ENCODE results near the gene SOBP.

Gene SOBP

GRCh38 chr6:107578642-107579341, 88.9 kb downstream of the SOBP start:
- Histone ChIP-seq H3K9ac (ENCODE audit: low read depth, low read length) (no peak overlapping the region), H3K27ac (ENCODE audit: low read length) (no peak overlapping the region), H3K36me3 (ENCODE audit: insufficient read depth, low read length) (peaks cover 7% of the 10 kb centered on the region; the same call in 1 of the 2 replicates), H3K79me2 (ENCODE audit: insufficient read depth, low read length) (no peaks in the 10 kb centered on the region), H3K9me3 (ENCODE audit: insufficient read depth, low read length, severe bottlenecking) (no peaks in the 10 kb centered on the region), H4K20me1 (ENCODE audit: insufficient read depth, low read length) (no peaks in the 10 kb centered on the region), H3K4me3 (ENCODE audit: low read depth in 1 of 2, low read length in 2 of 2) (no peak overlapping the region), H3K27me3 (ENCODE audit: insufficient read depth, low read length, poor library complexity) (no peaks in the 10 kb centered on the region), H2AFZ (ENCODE audit: low read depth, low read length) (no peak overlapping the region), H3K4me1 (ENCODE audit: insufficient read depth, low read length) (no peaks in the 10 kb centered on the region), H3K4me2 (ENCODE audit: insufficient read depth, low read length) (no peak overlapping the region)
- no peak for DNase-seq
- ATAC-seq (ENCODE audit: insufficient read depth, low read depth) = no peak
- TF ChIP-seq EZH2 (IDR thresholded peaks at IDR 0.05; ENCODE audit: borderline replicate concordance, low read depth, low read length, severe bottlenecking) (no peak), CTCF (IDR thresholded peaks at IDR 0.05; ENCODE audit: borderline replicate concordance, extremely low read depth, low read length, poor library complexity, severe bottlenecking) (no peak)

GRCh38 chr6:107579456-107580056, 89.6 kb downstream of the SOBP start:
- ATAC-seq (ENCODE audit: insufficient read depth, low read depth) = no peak
- Histone ChIP-seq H3K4me3 (ENCODE audit: low read depth in 1 of 2, low read length in 2 of 2) (no peak overlapping the region), H3K27me3 (ENCODE audit: insufficient read depth, low read length, poor library complexity) (no peaks in the 10 kb centered on the region), H3K27ac (ENCODE audit: low read length) (no peak overlapping the region), H3K4me2 (ENCODE audit: insufficient read depth, low read length) (no peak overlapping the region), H3K36me3 (ENCODE audit: insufficient read depth, low read length) (peaks cover 5% of the 10 kb centered on the region; the same call in 1 of the 2 replicates), H4K20me1 (ENCODE audit: insufficient read depth, low read length) (no peaks in the 10 kb centered on the region), H3K9me3 (ENCODE audit: insufficient read depth, low read length, severe bottlenecking) (no peaks in the 10 kb centered on the region), H3K9ac (ENCODE audit: low read depth, low read length) (no peak overlapping the region), H3K79me2 (ENCODE audit: insufficient read depth, low read length) (no peaks in the 10 kb centered on the region), H3K4me1 (ENCODE audit: insufficient read depth, low read length) (no peaks in the 10 kb centered on the region), H2AFZ (ENCODE audit: low read depth, low read length) (no peak overlapping the region)
- TF ChIP-seq CTCF (IDR thresholded peaks at IDR 0.05; ENCODE audit: borderline replicate concordance, extremely low read depth, low read length, poor library complexity, severe bottlenecking) = no peak
- TF ChIP-seq EZH2 (IDR thresholded peaks at IDR 0.05; ENCODE audit: borderline replicate concordance, low read depth, low read length, severe bottlenecking) = no peak
- DNase-seq = no peak

- ATAC-seq (ENCODE audit: insufficient read depth, low read depth) (no peak), DNase-seq (no peak)
- H3K4me3 ChIP-seq (ENCODE audit: low read depth in 1 of 2, low read length in 2 of 2) = no peak overlapping the region
- H3K36me3 ChIP-seq (ENCODE audit: insufficient read depth, low read length) = no peaks in the 10 kb centered on the region
- H3K4me1 ChIP-seq (ENCODE audit: insufficient read depth, low read length) = no peaks in the 10 kb centered on the region
- H3K27me3 ChIP-seq (ENCODE audit: insufficient read depth, low read length, poor library complexity) = no peaks in the 10 kb centered on the region
- H3K9ac ChIP-seq (ENCODE audit: low read depth, low read length) = no peak overlapping the region
- H2AFZ ChIP-seq (ENCODE audit: low read depth, low read length) = no peak overlapping the region
- no peak overlapping the region for H3K27ac ChIP-seq (ENCODE audit: low read length)
- H3K79me2 ChIP-seq (ENCODE audit: insufficient read depth, low read length) = no peaks in the 10 kb centered on the region
- no peak for TF ChIP-seq CTCF (IDR thresholded peaks at IDR 0.05; ENCODE audit: borderline replicate concordance, extremely low read depth, low read length, poor library complexity, severe bottlenecking)
- no peak for TF ChIP-seq EZH2 (IDR thresholded peaks at IDR 0.05; ENCODE audit: borderline replicate concordance, low read depth, low read length, severe bottlenecking)
- no peak overlapping the region for H3K4me2 ChIP-seq (ENCODE audit: insufficient read depth, low read length)
- no peaks in the 10 kb centered on the region for H3K9me3 ChIP-seq (ENCODE audit: insufficient read depth, low read length, severe bottlenecking)
- no peaks in the 10 kb centered on the region for H4K20me1 ChIP-seq (ENCODE audit: insufficient read depth, low read length)
These were observed 92.2 kb downstream of the SOBP start for GRCh38 chr6:107582086-107582485.
